Heart left ventricle (tissue), 13 donors: ENCODE data around the gene PRICKLE2.

Experiments
- POLR2A ChIP-seq, 2 donors: fragments of 450-650 bp; IDR thresholded peaks; one replicate each; pipeline ENCODE4 v1.6.1; 2017; ENCODE audit warnings: antibody characterized with exemption in 2 of 2, mild to moderate bottlenecking in 2 of 2, moderate library complexity in 2 of 2
- TF ChIP-seq, protein P1 (sequence below), 12 donors: fragments of 200-600 bp; sonication (generic) in 4 of 12; IDR thresholded peaks; one replicate each; pipeline versions ENCODE4 v1.5.0 to v1.8.0; 2018 to 2022; ENCODE audit warnings: antibody characterized with exemption in 12 of 12, mild to moderate bottlenecking in 5 of 12
- donor health status: ischemic (EF 13 %, LVEDD 7.1; RV severe dilation, severe dysfunction).
- donor health status: DM: no; HTN: yes; CAD: no.
- donor health status: DM: no; HTN: no; CAD: no.
- donor health status: ischemic (EF 25% LVEDD 6.9; RV normal size, moderate dysfunction).
- donor health status: ischemic (EF 25% LVEDD 5.7; RV mildly dilated, moderate dysfunction).
- donor health status: ischemic (EF 35%, LVEDD 5.7; RV mildly dilated, moderate dysfunction).
- donor health status: nonischemic (EF 11% LVEDD 7.7; RV severe dilation, severe dysfunction).
- donor health status: DM: yes; HTN: yes; CAD: no.
- donor health status: PGD.
- donor health status: ischemic (EF 29% LVEDD 5.4; RV normal size, mild dysfunction).
- donor health status: nonischemic (EF 23%, LVEDD 6.1; RV moderate dilation, normal function).

DNA sequence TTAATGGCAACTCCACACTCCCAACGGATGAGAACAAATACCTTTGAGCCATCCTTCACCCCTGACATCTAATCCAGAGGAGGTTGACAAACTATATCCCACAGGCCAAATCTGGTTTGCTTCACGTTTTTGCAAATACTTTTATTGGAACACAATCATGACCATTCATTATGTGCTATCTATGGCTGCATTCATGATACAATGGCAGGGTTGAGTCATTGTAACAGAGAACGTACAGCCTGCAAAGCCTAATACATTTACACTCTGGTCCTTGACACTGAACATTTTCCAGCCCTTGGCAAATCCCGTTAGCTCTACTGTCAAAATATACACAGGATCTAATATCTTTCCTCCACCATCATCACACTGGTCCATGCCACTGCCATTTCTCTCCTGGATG, 7.6 kb upstream of the PRICKLE2 start:
- TF ChIP-seq POLR2A (IDR thresholded peaks at IDR 0.05): no peak
- TF ChIP-seq, protein P1, sequence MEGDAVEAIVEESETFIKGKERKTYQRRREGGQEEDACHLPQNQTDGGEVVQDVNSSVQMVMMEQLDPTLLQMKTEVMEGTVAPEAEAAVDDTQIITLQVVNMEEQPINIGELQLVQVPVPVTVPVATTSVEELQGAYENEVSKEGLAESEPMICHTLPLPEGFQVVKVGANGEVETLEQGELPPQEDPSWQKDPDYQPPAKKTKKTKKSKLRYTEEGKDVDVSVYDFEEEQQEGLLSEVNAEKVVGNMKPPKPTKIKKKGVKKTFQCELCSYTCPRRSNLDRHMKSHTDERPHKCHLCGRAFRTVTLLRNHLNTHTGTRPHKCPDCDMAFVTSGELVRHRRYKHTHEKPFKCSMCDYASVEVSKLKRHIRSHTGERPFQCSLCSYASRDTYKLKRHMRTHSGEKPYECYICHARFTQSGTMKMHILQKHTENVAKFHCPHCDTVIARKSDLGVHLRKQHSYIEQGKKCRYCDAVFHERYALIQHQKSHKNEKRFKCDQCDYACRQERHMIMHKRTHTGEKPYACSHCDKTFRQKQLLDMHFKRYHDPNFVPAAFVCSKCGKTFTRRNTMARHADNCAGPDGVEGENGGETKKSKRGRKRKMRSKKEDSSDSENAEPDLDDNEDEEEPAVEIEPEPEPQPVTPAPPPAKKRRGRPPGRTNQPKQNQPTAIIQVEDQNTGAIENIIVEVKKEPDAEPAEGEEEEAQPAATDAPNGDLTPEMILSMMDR (IDR thresholded peaks at IDR 0.05): no peak
